CD4-positive, alpha-beta T cell treated with Interleukin-17A for 4 hours (primary cell): ENCODE measurements around the gene IVL.
A peak's percentile ranks its signal among the peaks of the same experiment; 100 is the strongest.

Source experiments
- DNase-seq: peaks from one replicate; pipeline ENCODE4 v3.0.0-alpha.2; 2020; ENCODE audit warnings: mixed read lengths

The IVL gene, protein sequence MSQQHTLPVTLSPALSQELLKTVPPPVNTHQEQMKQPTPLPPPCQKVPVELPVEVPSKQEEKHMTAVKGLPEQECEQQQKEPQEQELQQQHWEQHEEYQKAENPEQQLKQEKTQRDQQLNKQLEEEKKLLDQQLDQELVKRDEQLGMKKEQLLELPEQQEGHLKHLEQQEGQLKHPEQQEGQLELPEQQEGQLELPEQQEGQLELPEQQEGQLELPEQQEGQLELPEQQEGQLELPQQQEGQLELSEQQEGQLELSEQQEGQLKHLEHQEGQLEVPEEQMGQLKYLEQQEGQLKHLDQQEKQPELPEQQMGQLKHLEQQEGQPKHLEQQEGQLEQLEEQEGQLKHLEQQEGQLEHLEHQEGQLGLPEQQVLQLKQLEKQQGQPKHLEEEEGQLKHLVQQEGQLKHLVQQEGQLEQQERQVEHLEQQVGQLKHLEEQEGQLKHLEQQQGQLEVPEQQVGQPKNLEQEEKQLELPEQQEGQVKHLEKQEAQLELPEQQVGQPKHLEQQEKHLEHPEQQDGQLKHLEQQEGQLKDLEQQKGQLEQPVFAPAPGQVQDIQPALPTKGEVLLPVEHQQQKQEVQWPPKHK

DNA sequence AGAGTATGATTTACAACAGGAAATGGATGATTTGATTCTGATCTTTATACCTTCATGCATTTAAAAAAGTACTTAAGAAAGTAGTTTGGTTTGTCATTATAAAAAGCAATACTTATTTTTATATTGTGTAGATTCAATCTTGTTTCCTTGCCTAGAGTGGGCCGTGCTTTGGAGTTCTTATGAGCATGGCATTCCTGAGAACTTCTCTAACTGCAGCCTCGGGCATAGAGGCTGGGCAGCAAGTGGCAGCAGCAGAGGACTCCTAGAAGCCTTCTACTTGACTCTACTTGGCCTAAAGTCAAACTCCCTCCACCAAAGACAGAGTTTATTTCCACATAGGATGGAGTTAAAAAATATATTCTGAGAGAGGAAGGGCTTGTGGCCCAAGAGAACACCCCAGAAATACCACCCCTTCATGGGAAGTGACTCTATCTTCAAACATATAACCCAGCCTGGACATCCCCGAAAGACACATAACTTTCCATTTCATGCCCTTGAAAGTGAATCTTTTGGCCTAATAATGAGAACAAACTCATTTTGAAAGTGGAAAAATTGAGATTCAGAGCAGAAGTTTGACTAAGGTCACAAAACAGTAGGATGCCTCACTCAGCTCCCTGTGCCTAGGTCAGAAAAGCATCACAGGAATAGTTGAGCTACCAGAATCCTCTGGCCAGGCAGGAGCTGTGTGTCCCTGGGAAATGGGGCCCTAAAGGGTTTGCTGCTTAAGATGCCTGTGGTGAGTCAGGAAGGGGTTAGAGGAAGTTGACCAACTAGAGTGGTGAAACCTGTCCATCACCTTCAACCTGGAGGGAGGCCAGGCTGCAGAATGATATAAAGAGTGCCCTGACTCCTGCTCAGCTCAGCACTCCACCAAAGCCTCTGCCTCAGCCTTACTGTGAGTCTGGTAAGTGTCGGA lies at the start of gene IVL:
IVL (plus strand) TSS at position 861 of the 916 bp plus-strand sequence. CDS start 1,252 bp downstream, outside the sequence.
- no peak for DNase-seq

DNA sequence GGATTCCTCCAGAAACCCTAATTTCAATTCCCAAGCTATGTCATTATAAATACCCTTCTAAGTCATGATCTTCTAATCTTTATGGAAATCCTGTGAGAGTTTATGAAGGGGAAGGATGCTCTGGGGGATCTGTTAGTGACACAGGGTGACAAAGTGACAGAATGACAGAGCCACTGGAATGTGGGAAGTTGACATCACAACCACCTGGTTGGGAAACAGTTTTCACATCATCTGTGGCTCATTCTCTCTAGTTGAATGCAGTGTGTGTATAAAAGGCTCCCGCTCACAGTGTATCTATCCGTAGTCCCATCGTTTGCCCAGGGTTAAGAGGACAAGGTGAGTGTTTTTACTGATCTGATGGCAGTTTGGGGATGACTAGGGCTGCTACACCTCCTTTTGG lies 48.6 kb upstream of the IVL start, which contains the start of gene LCE7A:
LCE7A (plus strand) TSS at position 301 of the 400 bp plus-strand sequence. CDS start 702 bp downstream, outside the sequence.
- DNase-seq, result no peak

DNA sequence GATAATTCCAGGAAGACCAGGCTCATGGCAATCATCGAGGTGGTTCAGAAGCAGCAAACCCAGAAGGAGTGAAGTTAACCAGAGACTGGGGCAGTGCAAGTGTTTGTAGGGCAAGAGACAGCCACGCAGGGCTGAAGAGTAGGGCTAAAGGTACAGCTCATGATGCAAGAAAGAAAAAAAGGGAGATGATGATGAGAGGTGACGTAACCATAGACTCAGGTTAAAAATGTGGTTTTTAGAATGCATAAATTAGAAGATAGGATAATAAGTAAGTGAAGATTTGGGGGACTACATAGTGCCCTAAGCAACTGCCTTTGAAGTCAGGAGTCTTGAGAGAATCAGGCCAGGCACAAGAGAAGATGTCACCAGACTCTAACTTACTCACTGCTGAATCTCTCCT lies 48.2 kb upstream of the IVL start:
- DNase-seq, result no peak

DNA sequence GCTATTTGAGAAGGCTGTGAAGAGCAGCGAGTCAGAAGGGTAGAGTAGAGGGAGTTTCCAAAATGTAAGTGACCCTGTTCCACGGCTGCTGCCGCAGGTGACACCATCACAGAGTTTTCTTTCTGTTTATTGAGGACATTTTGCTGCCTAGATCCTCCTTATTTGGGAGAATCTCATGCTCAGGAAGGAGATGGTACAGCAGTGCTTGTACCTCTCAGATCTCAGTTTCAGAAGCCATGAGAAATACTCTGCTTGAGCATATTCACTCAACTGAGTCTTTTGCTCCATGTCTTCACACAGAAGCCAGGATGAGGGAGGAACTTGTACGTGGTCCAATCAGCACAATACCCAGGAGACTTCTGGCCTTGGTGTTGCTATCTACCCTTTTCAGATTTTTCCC lies 47.0 kb upstream of the IVL start:
- no peak for DNase-seq

DNA sequence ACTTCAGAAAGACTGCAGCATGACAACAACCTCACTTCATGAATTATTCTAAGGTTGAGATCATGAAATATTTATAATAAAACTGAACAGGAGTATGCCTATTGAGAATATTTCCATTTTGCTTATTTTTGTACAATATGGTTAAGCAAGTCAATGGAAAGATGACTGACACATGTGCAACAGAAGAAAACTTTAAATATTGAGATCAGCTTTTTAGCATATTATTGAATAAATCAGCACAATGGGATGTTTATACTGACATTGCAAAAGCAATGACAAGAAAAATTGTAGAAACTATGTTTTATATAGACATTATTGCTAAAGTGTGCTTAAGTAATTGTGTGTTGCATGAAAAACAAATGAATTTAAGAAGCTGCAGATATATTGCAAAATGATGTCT lies 43.9 kb upstream of the IVL start:
- no peak for DNase-seq

DNA sequence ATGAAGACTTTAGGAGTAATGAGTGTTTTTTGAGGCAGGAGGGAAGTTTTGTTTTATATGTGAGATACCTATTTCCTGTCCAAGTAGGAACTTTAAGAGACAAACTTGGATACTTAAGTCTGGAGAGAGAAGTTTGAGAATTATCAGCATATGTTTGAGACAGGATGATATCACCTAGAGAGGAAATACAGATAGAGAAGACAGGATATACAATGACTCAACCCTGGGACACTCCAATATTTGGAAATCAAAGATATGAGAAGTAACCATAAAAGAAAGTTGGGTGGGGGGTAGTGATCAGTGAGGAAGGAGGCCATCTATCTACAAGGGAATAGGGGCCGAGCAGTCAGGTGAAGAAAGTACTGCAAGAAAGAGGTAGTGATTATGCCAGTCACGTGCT lies 42.0 kb upstream of the IVL start:
- no peak for DNase-seq

DNA sequence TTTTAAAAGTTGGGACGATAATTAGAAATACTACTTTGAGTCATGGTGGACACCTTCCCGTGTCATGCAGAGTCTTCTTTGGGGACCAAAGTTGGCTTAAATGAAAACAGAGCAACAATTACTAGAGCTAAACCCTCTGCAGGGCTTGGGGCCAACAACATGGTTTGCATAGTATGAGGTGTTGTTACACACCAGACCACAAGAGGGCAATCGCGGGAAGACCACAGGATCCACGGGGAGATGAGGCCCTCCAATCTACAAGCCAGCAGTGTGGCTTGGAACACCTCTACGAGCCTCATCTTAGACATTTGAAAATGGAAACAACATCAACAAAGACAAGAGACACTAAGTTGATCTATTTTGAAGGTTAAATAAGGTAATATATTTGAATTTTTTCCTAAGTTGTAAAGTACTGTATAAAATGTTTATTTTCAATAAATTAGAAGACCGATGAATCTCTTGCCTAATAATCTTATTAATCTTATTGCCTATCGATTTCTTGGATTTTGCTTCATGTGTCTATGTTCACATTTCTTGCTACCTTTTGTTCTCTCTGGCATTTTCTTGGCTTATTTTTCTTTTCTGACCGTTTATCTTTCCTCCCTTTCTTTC lies 38.4 kb upstream of the IVL start:
- DNase-seq, result peak; percentile 62

DNA sequence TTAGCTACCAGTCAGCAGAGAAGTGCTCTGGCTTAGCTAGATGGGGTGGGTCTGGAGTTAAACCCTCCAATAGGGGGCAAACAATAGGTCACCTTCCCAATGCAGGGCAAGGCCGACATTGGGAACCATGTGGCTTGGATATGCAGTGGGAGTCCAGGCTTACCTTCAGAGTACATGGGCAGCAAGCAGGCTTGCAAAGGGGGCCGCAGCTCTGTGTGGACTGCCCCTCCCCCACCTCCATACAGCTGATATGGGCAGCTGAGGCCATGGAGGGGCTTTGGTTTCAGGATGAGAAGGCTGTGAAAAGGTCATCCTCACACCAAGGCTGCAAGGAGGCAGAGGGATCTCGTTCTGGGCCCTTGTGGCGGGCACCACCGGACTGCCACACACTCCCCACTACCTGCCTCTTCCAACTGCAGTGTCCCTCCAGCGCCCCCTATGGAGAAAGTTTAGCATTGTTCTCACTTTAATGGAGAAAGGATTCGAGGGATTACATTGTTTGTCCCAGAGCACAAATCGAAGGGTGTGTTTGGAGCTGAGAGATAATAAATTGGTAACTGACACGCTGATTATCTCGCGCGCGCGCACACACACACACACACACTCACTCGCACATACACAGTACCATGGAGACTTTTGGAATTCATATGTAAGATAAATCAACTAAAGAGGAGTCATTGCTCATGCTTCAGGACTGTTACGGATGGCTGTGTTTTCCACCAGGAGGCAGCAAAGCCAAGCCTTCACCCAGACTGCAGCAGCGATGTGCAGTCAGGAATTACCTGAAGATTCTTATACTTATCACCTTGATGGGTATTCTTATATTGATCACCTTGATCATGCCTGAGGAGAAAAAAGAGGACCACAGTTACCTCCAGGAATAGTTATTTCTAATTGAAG lies 37.3 kb upstream of the IVL start:
- no peak for DNase-seq

DNA sequence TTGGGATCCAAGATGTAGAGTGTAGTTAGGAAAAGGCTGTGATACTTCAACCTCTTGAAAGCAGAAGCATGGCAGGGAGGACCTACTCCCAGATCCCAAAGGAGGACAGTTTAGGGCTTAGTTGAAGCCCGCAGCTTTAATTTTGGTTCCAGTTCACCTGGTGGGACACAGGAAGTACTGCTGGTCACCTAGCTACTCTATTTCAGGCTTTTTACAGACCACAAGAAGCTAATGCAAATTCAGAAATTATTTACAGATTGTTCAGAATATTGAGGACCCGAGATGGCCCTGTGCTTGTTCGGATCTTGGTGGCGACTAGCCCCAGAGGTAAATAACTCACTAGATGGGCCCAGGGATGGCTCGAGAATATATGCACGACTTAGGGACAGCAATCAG lies 36.6 kb upstream of the IVL start:
- no peak for DNase-seq

DNA sequence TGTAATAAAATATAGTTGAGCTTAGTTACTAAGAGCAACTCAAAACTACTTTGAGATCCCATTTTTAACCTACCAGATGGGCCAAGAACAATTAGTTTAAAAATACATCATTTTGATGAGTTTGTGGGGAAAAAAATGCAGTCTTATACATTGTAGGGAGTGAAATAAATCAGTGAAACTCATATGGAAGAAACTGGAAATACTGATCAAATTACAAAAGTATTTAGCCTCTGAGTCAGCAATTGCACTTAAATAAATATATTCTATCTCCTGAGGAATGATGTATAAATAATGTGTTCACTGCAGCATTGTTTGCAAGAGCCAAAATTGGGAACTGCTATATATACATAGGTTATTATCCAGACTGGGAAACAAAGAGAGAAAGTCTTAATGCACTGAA lies 34.9 kb upstream of the IVL start:
- DNase-seq, result no peak

DNA sequence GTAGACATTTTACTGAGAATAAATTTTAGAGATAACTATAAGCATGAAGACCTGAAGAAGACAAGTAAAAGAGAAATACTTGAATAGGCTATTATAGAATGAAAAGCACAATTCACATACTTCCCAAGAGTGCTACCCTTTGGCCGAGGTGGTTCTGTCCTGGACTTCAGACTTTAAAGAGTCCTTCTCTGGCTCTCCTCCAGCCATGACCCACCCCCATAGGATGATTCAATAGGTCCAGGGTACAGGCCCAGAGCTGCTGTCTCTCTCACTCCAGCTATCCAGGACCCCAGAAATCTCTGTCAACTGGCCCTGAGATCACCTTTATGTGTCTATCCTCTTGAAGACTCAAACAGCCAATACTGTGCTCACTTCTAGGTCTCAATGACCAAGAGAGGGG lies 31.5 kb upstream of the IVL start:
- DNase-seq, result no peak

DNA sequence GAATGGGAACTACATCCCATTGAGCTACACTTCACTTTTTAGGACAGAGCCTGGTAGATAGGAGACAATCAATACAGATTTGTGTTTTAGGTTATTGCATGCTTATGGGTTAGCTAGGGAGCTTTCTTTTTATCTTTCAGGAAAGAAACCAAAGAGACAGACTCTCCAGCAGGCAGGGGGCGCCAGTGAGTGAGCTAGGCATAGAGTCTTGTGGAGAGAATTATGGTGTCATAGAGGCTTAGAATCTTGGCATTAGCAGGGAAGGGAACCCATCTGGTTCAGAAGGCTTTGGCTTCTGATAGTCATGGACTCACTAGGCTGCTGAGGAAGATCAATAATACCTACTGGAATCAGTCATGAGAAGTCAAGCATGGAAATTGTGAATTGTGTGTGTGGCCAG lies 30.3 kb upstream of the IVL start, which contains the start of gene SMCP:
SMCP (plus strand) TSS at position 281 of the 400 bp plus-strand sequence. CDS start 6,101 bp downstream, outside the sequence.
- DNase-seq, result no peak

DNA sequence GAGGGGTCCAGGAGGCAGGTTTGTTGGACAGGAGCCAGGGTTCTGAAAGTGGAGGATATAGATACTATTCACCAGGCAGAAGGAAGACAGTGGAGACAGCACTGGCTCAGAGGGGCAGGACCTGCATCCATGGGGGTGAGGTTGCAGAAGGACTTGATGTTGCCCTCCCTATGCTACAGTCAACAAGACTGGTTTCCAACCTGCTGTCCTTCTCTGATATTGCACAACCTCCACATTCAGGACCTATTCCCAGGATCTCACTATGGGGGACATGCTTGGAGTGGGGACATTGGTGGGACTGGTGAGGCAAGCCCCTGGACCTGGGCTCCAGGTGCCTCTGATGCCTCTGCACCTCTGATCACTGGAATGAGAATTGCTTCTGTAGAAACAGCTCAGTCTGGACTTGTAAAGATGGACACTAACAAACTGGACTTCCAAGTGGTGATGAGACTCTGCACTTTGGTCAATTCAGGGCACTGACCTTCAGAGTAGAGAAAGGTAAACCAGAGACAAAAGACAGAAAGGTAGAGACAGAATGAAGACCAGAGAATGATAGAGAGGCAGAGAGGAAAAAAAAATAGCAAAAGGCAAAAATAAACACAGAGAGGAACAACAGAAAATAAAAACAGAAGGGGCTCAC lies 28.7 kb upstream of the IVL start:
- DNase-seq, result no peak

DNA sequence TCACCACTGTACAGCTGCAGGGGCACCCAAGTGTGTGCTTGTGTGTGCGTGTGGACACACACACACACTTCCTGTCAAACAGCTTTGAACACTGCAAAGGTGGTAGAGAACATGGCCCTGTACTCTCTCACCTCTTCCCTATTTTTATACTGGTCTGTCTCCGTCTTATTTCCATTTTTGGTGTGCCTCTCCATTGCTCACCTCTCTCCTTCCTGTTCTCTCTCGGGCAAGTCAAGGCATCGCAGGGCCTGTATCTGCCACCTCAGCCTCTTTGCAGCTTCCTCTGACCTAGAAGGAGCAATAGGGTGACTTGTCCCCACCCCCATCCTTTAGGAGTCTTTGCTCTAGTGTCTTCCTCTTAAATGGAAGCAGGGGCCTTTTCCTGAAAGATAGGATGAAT lies 28.0 kb upstream of the IVL start:
- DNase-seq, result no peak

DNA sequence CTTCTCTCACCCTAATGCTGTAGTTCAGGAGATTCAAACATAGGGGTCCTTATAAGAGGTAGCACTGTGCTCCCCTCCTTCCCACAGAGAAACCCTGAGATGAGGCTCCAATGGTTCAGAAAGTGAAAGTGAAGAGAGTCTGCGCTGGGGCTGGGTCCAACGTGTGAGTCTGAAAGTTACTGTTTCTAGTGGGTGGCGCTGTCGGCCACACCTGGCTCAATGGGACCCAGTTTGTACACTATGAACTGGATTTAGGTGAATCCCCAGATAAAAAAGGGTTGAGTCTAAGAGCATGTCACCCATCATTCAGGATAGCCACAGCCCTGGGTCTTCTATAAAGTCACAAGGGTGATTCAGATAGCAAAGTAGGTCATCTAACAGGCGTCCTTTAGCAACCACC lies 27.4 kb upstream of the IVL start:
- DNase-seq, result no peak

DNA sequence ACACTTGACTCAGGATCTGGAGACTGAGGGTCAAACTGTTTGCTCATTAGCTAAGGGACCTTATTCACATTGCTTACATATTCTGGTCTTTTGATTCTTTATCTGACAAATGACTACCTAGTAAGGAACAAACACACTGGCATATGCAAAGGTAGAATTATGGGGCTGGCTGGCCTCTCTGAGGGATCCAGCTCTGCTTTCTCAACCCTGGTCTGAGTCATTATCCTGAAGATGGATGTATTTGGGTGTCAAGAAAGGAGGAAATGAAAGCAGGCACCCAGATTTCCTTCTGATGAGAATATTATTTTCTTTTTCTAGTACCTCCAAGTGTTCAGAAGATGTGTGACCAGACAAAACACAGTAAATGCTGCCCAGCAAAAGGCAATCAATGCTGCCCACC lies 24.3 kb upstream of the IVL start:
- no peak for DNase-seq

DNA sequence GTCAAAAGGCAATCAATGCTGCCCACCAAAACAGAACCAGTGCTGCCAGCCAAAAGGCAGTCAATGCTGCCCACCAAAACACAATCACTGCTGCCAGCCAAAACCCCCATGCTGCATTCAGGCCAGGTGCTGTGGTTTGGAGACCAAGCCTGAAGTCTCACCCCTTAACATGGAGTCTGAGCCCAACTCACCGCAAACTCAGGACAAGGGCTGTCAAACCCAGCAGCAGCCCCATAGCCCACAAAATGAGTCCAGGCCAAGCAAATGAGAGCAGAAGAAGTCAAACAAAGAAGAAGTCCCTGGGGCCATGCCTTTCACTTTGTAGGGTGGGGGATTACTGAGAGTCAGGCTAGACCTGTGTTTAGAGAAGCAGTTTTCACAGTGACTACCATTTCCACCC lies 23.8 kb upstream of the IVL start:
- DNase-seq, result no peak

DNA sequence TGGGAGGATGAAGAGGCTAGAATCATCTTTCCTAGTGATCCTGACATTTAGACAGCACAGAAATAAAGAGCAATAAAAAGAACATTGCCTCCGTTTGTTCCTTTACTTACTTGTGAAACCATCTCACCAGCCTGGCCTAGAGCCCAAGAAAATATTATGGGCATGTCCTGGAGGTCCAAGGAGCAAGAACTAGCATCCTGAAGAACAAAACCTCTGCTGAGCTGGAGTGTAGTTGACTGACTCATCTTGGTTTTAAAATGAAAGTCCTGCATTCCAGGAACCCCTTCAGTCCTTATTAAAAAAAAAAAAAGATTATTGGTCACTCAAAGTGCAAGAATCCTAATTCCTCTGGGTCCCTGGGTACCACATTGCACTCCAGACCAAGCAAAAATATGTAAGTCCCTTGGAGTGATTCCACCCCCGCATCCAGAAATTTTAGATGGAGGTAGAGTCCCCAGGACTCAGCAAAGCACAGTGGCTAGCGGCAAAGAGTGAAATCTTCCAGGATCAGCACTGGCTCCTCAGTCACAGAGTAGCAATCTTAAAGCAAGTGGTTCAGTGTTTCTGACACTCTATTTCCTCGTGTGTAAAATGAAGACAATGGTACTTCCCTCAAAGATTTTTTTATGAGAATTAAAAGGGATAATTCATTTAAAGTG lies 23.3 kb upstream of the IVL start:
- no peak for DNase-seq

DNA sequence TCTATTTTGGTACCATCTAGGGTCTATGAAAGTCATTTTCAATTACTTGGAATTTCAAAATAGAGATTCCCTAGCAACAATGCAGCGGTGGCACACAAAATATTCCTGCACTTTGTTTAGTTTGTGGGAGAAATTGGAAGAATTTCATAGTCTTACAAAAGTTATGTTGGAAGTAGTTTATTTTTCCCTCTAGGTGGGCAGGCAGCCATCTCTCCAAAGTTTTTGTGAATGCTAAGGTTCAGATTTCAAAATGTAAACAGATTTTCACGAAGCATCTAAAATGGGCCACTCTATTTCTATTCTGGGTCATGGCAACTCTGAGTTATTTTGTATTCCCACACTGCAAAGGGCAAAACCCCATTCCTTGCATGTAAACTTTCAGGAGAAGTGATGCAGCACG lies 22.3 kb upstream of the IVL start:
- DNase-seq, result no peak

DNA sequence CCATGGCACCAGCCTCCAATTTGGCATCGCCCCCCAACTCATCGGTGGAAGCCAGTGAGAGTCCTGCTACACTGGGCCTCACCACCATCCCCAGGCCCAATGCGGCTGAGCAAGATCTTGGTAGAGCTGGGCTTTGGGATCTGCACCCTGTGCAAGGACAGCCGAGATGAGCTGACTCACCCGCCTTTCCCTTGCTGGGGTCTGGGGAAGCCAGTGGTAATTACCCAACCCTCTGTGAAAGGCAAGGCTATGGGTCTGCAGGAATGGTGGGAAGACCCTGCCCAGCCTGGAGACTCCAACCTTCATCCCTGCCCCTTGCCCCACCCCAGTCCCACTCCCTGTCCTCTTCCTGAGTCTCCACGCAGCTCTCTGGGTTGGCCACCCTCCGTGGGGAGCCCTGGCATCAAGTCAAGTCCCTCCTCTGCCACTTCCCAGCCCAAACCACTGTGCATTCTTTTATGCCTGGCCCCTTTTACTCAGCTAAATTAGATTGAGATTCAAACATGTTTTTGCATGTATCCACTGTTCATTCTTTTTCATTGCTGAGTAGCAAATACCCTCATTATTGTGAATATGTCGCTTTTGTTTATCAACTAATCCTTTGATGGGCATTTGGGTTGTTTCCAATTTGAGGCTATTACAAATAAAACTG lies 21.5 kb upstream of the IVL start:
- DNase-seq, result no peak
